Transverse colon (tissue), 3 donors: Measurements from ENCODE around the gene DOCK8.

Source experiments
- POLR2A ChIP-seq: fragments of 450-650 bp; IDR thresholded peaks from one replicate; pipeline ENCODE4 v1.6.1; 2016; ENCODE audit warnings: antibody characterized with exemption, mild to moderate bottlenecking, moderate library complexity
- TF ChIP-seq, protein P1 (sequence below), 5 experiments: fragments of 200-600 bp in 3 of 5; fragments of 450-650 bp in 2 of 5; sonication (generic) in 3 of 5; IDR thresholded peaks; 1 replicate in 2 of 5; 2 replicates in 3 of 5; pipeline ENCODE4 v1.5.1; 2016 to 2017; ENCODE audit warnings: antibody characterized with exemption in 5 of 5, inconsistent platforms in 3 of 5, mild to moderate bottlenecking in 2 of 5, moderate library complexity in 1 of 5

GRCh38 chr9:437066-437465, 222.4 kb downstream of the DOCK8 start:
- TF ChIP-seq, protein P1, sequence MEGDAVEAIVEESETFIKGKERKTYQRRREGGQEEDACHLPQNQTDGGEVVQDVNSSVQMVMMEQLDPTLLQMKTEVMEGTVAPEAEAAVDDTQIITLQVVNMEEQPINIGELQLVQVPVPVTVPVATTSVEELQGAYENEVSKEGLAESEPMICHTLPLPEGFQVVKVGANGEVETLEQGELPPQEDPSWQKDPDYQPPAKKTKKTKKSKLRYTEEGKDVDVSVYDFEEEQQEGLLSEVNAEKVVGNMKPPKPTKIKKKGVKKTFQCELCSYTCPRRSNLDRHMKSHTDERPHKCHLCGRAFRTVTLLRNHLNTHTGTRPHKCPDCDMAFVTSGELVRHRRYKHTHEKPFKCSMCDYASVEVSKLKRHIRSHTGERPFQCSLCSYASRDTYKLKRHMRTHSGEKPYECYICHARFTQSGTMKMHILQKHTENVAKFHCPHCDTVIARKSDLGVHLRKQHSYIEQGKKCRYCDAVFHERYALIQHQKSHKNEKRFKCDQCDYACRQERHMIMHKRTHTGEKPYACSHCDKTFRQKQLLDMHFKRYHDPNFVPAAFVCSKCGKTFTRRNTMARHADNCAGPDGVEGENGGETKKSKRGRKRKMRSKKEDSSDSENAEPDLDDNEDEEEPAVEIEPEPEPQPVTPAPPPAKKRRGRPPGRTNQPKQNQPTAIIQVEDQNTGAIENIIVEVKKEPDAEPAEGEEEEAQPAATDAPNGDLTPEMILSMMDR (IDR thresholded peaks at IDR 0.05): no peak
- no peak for TF ChIP-seq POLR2A
